Measurements from ENCODE around the gene SLC29A4.
"Not testable (repeated sequence)": the region's sequence is repeated elsewhere in the genome, so short reads cannot be mapped to it uniquely, and the experiment has no call there.

GRCh38 chr7:5274985-5275431 lies 7.7 kb upstream of the SLC29A4 start:
- TF ChIP-seq, protein P1, sequence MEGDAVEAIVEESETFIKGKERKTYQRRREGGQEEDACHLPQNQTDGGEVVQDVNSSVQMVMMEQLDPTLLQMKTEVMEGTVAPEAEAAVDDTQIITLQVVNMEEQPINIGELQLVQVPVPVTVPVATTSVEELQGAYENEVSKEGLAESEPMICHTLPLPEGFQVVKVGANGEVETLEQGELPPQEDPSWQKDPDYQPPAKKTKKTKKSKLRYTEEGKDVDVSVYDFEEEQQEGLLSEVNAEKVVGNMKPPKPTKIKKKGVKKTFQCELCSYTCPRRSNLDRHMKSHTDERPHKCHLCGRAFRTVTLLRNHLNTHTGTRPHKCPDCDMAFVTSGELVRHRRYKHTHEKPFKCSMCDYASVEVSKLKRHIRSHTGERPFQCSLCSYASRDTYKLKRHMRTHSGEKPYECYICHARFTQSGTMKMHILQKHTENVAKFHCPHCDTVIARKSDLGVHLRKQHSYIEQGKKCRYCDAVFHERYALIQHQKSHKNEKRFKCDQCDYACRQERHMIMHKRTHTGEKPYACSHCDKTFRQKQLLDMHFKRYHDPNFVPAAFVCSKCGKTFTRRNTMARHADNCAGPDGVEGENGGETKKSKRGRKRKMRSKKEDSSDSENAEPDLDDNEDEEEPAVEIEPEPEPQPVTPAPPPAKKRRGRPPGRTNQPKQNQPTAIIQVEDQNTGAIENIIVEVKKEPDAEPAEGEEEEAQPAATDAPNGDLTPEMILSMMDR (IDR thresholded peaks at IDR 0.05; ENCODE audit: low read length): not testable (repeated sequence)
- not testable (repeated sequence) for TF ChIP-seq EZH2 (optimal IDR thresholded peaks at IDR 0.05; ENCODE audit: low read depth, low read length)

All from MM.1S (cell line).